ENCODE measurements around the gene NABP1.

GRCh38 chr2:191706791-191707190 is 28.9 kb downstream of the NABP1 start:
- TF ChIP-seq CTCF (IDR thresholded peaks at IDR 0.05) = no peak
- no peak for TF ChIP-seq POLR2A (IDR thresholded peaks at IDR 0.05)

Measured in esophagus squamous epithelium (tissue), 4 donors.